Measurements from ENCODE around the gene ERBB2.

The ERBB2 gene

GRCh38 chr17:39699818-39700147 is at the start of gene ERBB2:
ERBB2 (plus strand) TSS chr17:39700064; CDS start chr17:39700239, 175 bp downstream.
- no peak for DNase-seq (ENCODE audit: low read depth in 3 of 3)

GRCh38 chr17:39650121-39650579 is 49.7 kb upstream of the ERBB2 start:
- DNase-seq (ENCODE audit: low read depth in 3 of 3): no peak

- DNase-seq (ENCODE audit: low read depth in 3 of 3): no peak
Measured at GRCh38 chr17:39651923-39652586, 47.8 kb upstream of the ERBB2 start.

GRCh38 chr17:39652587-39653315 is 47.1 kb upstream of the ERBB2 start:
- no peak for DNase-seq (ENCODE audit: low read depth in 3 of 3)

- no peak for DNase-seq (ENCODE audit: low read depth in 3 of 3)
Measured at GRCh38 chr17:39653316-39653661, 46.6 kb upstream of the ERBB2 start.

- peak; percentile 51 to 67 (median 66) for DNase-seq (ENCODE audit: low read depth in 3 of 3)
Measured at GRCh38 chr17:39653662-39654331, 46.1 kb upstream of the ERBB2 start.

- no peak for DNase-seq (ENCODE audit: low read depth in 3 of 3)
Measured at GRCh38 chr17:39655105-39655504, 44.8 kb upstream of the ERBB2 start.

GRCh38 chr17:39658346-39658745 is 41.5 kb upstream of the ERBB2 start:
- no peak for DNase-seq (ENCODE audit: low read depth in 3 of 3)

GRCh38 chr17:39658760-39659159 is 41.1 kb upstream of the ERBB2 start:
- DNase-seq (ENCODE audit: low read depth in 3 of 3): no peak

GRCh38 chr17:39659279-39660010 is 40.4 kb upstream of the ERBB2 start:
- DNase-seq (ENCODE audit: low read depth in 3 of 3): no peak

- DNase-seq (ENCODE audit: low read depth in 3 of 3): no peak
Measured at GRCh38 chr17:39660011-39660360, 39.9 kb upstream of the ERBB2 start.

- DNase-seq (ENCODE audit: low read depth in 3 of 3): no peak
Measured at GRCh38 chr17:39660397-39661385, 39.2 kb upstream of the ERBB2 start.

- DNase-seq (ENCODE audit: low read depth in 3 of 3): no peak
Measured at GRCh38 chr17:39661744-39662541, 37.9 kb upstream of the ERBB2 start.

GRCh38 chr17:39662551-39663339 is 37.1 kb upstream of the ERBB2 start:
- DNase-seq (ENCODE audit: low read depth in 3 of 3): no peak

- DNase-seq (ENCODE audit: low read depth in 3 of 3): no peak
Measured at GRCh38 chr17:39663340-39663687, 36.5 kb upstream of the ERBB2 start.

GRCh38 chr17:39663688-39664580 is 35.9 kb upstream of the ERBB2 start:
- DNase-seq (ENCODE audit: low read depth in 3 of 3): no peak

GRCh38 chr17:39664581-39665561 is 35.0 kb upstream of the ERBB2 start, which contains the start of gene TCAP:
TCAP (plus strand) TSS chr17:39665349; CDS start chr17:39665360, 11 bp downstream.
- DNase-seq (ENCODE audit: low read depth in 3 of 3): no peak

Data from stimulated activated CD4-positive, alpha-beta T cell treated with anti-CD3 and anti-CD28 coated beads, TNF-alpha, amount 100 ng/mL, for 4 hours (primary cell).